GM23248 (cell line): ENCODE results near the gene CRTC3.

Source experiments
- EZH2 ChIP-seq: fragments of 200-600 bp; sonication (generic); IDR thresholded peaks from 2 replicates; pipeline ENCODE4 v1.6.1; 2018; ENCODE audit warnings: antibody characterized with exemption, mild to moderate bottlenecking; ENCODE audit not compliant: insufficient read depth, poor library complexity, severe bottlenecking
- EZH2phosphoT487 ChIP-seq: fragments of 200-600 bp; sonication (generic); IDR thresholded peaks from 2 replicates; pipeline ENCODE4 v1.6.1; 2018; ENCODE audit warnings: antibody characterized with exemption, moderate library complexity, mild to moderate bottlenecking, low read depth; ENCODE audit not compliant: insufficient read depth

- no peak for TF ChIP-seq EZH2
- no peak for TF ChIP-seq EZH2phosphoT487
Measured at GRCh38 chr15:90644952-90645725, 115.4 kb downstream of the CRTC3 start.
